GM13977 (cell line): ENCODE data around the gene OGFR.

Experiments used
- DNase-seq: peaks from one replicate; pipeline ENCODE4 v3.0.0; 2012; ENCODE audit warnings: low spot score
- CTCF ChIP-seq: IDR thresholded peaks from 2 replicates; pipeline ENCODE4 v1.5.1; 2012; ENCODE audit warnings: mild to moderate bottlenecking, control low read depth; ENCODE audit not compliant: insufficient read depth; ENCODE audit errors: extremely low read depth, missing control alignments
- in situ Hi-C: fragments of 300-500 bp; cut with MboI; formaldehyde crosslinking; loops from one replicate; pipeline ENCODE4 v1.12.0; 2022; ENCODE audit warnings: low sequenced_read_pairs, low pct_unique_long_range_greater_than_20kb, mixed read lengths, inconsistent platforms; ENCODE audit not compliant: unreplicated experiment

Gene OGFR

GRCh38 chr20:62820962-62821725 is 16.5 kb downstream of the OGFR start:
- in situ Hi-C loops: no loop called here
- TF ChIP-seq CTCF: no peak
- no peak for DNase-seq

- DNase-seq: no peak
- no peak for TF ChIP-seq CTCF
- in situ Hi-C loops: no loop called here
Measured at GRCh38 chr20:62821726-62822210, 17.1 kb downstream of the OGFR start.

- no peak for DNase-seq
- in situ Hi-C loops: no loop called here
- TF ChIP-seq CTCF: no peak
Measured at GRCh38 chr20:62822239-62822787, 17.7 kb downstream of the OGFR start.

GRCh38 chr20:62822788-62823651 is 18.4 kb downstream of the OGFR start:
- in situ Hi-C loops: no loop called here
- TF ChIP-seq CTCF: peak; percentile 64
- peak; percentile 86 for DNase-seq

GRCh38 chr20:62823688-62824475 is 19.2 kb downstream of the OGFR start:
- in situ Hi-C loops: no loop called here
- no peak for TF ChIP-seq CTCF
- no peak for DNase-seq
